HG02973 (cell line): ENCODE measurements around the gene NDC1.
"Not testable (repeated sequence)": the region's sequence is repeated elsewhere in the genome, so short reads cannot be mapped to it uniquely, and the experiment has no call there.

Source experiments
- ATAC-seq: cut with Tn5 transposase; IDR thresholded peaks from one replicate; pipeline ENCODE4 v1.9.1; 2021; ENCODE audit warnings: moderate library complexity; ENCODE audit not compliant: unreplicated experiment

The NDC1 gene

DNA sequence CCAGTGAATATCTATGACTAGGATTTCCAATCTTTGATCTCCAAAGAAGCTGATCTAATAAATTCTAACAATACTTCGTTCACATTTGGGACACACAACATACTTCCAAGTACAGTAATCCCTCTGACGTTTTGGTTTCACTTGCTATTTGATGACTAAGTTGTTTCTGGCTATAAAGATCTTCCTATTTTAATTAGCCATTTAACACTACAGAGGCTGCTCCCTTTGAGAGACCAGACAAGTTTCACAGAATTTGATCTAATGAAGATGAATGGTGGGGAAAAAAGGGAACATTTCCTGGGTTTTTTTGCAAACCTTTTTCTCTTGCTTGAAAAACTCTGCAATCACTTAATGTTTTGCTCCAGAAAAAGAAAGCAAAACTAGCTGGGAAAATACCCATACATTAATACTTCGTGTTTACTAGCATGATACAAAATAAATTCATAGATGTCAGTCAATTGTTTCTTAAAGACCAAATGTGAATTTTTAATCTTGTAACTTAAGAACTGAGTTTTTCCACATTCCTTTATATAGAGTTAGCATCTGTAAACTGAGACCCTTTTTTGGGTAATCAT lies 71.2 kb downstream of the NDC1 start:
- no peak for ATAC-seq

DNA sequence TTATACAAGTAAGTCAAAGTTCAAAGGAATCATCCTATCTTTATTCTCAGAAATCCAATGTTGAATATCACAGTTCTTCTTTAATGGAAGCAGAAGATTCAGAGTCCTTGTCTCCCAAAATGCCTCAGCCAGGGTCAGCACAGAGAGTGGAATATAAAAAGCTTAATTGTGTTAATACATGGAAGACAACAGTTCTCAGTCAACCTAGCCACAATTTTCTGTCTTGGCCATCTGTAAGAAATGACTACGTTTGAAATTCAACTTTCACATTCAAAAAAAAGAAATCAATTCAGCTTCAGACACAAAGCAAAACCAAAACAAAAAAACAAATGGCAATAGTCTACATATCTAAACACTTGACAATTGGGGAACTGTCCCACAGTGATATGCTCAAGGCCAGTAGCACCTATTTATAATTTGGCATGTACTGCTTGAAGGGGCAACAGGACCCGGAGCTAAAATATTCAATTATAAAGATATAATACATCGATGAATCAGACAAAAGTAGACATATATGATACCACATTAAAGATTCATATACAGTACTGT lies 71.8 kb downstream of the NDC1 start:
- no peak for ATAC-seq

DNA sequence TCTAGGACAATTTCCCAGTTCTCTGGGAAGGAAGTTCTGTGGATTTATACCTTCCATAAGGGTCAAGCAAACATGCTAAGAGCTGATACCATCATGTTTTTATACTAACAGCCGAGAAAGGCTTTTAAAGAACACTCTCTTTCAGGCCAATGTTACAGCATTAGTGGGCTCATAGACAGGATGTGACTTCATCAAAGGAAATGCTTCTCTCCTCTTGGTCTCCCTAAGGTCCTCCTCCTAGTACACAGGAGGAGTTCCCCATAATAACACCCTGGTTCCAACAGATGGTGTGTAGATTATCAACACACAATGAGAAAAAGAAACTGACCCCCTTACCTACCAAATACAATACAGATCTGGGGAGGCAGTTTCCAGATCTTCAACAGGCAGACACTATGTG lies 72.4 kb downstream of the NDC1 start:
- ATAC-seq: no peak

DNA sequence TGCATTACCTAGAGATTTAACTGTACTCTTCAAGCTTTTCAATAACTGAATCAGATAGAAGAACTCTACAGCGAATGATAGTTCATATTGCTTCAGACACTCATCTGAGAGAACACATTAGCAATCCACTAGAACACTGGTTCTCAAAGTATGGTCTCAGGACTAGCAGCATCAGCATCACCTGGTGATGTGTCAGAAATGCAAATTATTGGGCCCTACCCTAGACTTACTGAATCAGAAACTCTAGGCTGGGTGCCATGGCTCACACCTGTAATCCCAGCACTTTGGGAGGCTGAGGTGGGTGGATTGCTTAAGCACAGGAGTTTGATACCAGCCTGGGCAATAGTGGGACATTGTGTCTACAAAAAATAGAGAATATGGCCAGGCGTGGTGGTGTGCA lies 74.2 kb downstream of the NDC1 start:
- no peak for ATAC-seq

DNA sequence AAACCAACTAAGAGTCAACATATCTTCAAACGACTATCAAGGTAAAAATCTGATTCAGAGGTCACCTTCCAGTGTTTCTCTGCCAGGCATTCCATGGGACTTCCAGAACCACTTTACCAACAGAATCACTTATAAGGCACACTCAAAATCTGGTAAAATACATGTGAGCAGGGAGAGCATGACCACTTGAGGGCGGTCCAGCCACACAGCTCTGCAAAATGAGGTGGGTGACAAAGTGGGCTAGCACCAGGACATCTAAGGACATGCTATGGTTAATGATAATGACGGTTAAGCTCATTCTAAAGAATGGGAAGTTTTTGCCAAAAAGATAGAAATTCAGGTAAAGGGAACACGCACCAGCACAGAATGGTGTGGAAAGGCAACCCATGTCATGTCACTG lies 74.6 kb downstream of the NDC1 start:
- no peak for ATAC-seq

DNA sequence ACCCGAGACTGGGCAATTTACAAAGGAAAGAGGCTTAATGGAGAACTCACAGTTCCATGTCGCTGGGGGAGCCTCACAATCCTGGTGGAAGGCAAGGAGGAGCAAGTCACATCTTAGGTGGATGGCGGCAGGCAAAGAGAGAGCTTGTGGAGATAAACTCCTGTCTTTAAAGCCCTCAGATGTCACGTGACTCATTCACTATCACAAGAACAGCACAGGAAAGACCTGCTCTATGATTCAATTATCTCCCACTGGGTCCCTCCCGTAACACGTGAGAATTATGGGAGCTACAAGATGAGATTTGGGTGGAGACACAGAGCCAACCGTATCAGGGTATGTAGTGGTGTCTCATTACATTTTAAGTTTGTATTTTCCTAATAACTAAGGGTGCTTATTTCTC lies 77.6 kb downstream of the NDC1 start:
- ATAC-seq: not testable (repeated sequence)

DNA sequence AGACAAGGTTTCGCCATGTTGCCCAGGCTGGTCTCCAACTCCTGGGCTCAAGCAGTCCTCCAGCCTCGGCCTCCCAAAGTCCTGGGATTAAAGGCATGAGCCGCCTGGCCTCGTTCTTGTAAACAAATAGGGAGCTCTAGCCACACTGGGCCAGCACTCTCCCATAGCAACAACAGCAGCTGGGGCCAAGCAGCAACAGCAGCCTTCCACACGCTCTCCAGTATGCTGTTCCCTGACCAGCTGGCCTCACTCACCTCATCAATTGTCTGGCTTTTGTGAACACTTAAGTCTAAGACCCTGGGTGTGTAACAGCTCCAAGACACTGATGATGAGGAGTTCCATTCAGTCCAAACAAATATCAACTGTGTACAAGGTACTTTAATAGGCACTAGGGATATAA lies 82.2 kb downstream of the NDC1 start:
- no peak for ATAC-seq

DNA sequence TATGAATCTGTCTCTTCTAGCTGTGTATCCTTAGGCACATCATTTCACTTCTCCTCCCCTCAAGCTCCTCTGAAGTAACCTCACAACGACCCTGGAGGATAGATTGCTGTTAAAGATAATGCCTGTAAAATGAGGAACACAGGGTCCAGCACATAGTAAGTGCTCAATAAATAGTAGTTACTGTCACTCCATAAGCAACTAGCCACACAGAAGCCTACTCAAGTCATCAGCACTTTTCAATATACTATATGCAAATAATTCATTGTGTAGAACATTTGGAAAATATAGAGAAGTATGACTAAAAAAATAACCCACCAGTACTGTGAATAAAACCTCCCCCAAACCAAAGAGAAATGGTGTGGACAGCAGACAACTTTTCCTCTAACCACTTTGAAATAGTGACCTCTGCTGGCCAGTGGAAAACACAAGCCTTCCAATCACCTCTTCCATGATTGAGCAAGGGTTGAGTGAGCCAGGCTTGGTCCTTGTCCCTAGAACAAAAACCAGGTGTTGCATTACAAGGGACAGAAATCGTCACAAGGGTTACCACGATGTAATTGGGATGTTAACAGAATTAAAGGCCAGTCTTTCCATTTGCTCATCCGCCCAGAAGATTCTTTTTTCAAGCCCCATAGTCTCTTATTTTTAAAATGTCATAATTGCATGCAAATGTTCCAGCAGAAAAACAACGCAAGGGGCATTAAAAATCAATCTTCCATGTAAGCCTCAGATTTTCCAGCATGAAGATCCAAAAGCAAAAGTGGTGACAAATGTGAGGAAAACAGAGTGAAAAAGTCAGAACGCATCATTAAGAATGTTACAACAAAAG lies 83.4 kb downstream of the NDC1 start:
- no peak for ATAC-seq

DNA sequence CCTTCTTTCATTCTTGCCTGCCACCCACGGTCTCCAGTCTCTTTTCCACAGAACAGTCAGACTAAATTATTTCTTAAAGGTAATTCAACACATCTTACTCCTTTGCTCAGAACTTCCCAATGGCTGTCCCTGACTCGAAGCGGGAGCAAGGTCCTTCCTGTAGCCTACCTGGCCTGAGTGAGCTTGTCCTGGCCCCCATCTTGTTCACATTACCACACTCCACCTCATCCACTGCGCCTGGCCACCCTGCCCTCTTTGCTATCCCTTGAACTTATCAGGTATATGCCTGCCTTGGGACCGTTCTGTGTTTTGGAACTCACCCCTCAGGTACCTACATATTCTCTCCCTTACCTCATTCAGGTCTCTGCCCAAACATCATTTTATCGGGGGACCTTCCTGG lies 85.8 kb downstream of the NDC1 start:
- ATAC-seq: no peak

DNA sequence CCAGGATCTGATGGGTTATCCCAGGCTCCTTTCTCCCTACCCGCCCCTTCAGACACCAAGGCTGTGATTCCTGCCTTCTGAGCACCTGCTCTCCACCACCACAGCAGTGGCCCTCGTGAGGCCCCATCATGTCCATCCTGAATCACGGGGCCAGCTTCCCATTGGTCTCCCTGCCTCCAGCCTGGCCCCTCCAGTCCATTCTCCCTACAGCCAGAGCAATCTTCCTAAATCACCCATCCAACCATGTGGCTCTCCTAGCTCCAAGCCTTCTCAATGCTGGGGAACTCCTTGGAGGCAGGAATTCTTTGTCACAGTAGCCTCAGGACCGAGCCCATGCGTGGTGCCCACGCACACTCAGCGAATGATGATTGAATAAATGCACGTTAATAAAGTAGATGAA lies 90.3 kb downstream of the NDC1 start:
- no peak for ATAC-seq

DNA sequence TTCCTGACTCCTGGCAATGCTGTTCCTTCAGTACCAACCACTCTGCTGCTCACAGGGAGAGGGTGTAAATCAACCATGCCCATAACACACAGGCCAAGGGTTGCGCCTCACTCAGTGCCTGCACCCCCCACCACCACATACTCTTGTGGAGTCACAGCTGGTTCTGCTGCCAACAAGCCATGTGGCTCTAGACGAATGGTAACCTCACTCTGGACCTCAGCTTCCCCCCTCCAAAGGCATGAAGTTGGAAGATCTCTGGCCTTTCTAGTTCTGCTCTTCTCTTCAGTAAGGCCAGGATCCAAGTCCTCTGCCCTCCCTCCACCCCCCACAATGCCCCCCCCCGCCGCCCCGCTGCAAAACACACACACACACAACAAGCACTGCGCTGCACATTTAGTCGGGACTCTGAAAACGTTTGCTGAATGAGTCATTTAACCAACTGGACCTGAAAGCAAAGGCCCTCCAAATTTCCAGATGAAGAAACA lies 97.4 kb downstream of the NDC1 start:
- no peak for ATAC-seq

DNA sequence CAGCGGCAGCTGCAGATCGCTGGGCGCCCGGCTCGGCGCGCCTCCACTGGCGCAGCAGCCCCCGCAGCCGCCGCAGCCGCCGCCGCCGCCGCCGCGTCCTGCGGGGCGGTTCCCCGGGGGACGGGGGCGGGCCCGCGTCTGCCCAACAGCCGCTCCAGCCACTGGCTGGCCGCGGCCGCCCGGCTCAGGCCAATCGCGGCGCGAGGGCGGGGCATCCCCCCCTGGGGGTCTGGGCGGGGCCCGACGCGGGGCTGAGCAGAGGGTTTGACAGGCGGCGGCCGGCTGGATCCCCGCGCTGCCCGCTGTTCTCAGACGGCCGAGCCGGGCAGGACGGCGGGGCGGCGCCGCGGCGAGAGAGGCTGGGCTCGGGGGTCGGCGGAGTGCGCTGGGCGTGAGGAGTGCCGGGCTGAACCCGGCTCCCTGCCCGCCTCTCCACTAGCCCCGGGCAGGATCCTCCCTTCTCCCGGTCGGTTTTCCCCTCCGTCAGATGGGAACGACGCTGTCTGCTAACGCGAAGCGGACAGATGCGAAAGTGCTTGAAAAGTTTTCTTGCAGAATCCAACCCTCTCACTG lies 98.9 kb downstream of the NDC1 start, which contains the start of gene GLIS1:
GLIS1 (minus strand) TSS at position 56 of the 573 bp plus-strand sequence. CDS start 1,100 bp downstream, outside the sequence.
- ATAC-seq: peak; percentile 89

DNA sequence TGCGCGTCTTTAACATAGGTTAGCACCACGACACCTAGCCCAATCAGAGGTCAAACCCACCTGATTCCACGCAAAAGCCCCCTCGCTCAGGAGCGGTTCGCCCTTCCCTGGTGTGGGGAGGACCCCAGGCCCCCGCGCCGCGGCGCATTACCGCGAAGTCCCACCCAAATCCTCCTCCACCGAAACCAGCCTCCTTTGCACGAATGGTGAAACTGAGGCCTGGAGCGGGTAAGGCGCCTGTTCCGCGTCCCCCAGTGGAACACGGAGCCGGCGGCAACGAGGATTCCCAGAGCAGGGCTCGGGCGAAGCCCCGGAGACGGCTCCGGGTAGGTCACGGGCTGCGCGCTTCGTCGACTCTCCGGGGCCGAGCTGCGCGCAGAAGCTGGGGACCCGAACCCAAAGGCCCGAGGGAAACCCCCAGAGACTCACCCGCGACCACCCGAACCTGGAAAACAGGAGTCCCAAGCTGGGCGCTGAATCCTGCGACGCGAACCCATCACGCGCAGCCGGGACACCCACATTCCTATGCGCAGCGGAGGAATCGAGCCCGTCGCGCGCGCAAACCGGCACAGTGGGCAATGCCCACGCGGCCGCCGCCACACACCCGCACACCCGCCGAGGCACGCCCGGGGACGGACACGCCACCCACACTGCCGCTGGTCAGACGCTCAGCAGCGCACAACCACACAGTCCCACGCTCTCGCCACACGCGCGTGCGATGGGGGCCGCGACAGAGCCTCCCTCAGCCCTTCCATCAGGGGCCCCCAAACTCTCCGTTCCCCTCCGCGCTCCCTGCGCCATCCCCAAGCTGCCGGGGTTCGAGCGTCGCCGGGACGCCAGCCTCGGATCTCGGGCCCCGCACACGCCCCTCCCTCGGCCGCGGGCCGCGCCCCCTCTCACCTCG lies 99.6 kb downstream of the NDC1 start:
- peak; percentile 30 for ATAC-seq

DNA sequence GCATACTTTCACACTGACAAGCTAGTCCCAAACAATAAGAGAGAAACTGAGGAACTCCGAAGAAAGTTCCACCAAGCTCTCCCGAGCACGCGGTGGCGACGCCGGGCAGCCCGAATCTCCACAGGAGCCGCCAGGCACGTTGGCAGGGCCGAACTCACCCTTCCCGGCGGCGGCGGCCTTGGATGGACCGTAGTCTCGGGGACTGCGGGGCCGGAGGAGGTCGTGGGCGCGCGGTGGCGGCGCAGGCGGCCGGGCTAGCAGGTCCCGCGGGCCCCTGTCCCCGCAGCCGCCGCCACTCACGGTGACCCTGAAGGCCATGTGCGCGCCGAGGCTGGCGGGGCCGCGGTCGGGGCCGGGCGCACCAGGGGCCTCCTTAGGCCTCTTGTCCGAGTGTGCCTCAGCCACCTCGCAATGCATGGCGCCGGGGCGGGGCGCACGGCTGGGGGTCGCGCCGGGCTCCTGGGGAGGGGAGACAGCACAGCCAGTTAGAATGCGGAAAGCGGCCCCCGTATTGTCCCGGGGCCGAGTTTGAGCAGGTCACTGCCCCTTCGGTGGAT lies 100.4 kb downstream of the NDC1 start:
- ATAC-seq: no peak

DNA sequence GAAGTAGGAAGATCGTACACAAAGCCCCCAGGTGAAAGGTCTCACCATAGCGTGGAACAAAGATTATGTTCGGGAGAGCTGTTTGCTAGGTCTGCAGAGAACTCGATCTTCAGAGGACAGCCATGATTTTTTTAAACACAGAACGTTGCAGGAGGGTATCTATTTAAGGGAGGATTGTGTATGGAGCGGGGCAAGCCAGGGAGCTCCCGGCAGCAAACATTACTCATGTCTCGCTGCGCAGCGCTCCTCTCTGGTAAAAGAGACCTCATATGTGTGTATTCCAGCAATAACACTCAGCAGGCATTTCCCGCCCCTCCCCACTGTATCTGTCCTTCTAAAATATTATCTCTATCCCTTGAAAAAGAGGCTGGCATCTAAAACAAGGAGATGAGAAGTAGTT lies 101.8 kb downstream of the NDC1 start:
- no peak for ATAC-seq

DNA sequence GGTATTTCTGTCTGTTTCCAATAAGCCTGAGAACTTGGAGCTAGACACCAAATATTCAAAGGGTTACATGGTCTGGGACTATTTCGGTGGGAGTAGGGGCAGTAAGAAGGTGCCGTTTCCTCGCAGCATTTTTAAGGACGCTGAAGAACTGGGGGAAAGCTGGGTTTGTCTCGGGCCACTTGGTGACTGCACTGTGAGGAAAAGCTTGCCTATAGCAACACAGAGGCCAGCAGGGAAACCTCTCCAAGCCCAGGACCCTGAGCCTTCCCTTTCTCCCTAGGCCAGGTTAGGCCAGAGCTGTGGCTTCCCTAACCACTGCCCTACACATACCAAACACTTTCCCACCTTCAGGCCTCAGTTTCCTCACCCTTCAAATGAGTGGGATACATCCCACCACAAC lies 102.4 kb downstream of the NDC1 start:
- ATAC-seq: no peak

DNA sequence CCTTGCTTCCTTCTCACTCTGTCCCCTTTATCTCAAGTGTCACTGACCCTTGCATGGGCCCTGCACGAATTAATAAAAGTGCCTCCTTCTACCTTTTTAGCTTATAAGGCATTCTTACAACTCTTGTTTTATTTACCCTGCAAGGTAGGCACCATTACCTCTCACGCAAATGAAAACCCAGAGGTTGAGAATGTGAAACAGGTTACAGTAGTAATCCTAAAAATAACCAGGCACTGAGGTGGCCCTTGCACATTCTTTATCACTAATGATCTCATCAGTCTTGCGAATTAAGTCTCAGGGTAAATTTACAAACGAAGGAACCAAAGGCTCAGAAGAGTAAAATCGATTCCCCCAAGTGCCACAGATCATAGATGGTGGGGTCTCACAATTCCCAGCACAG lies 102.8 kb downstream of the NDC1 start:
- no peak for ATAC-seq

DNA sequence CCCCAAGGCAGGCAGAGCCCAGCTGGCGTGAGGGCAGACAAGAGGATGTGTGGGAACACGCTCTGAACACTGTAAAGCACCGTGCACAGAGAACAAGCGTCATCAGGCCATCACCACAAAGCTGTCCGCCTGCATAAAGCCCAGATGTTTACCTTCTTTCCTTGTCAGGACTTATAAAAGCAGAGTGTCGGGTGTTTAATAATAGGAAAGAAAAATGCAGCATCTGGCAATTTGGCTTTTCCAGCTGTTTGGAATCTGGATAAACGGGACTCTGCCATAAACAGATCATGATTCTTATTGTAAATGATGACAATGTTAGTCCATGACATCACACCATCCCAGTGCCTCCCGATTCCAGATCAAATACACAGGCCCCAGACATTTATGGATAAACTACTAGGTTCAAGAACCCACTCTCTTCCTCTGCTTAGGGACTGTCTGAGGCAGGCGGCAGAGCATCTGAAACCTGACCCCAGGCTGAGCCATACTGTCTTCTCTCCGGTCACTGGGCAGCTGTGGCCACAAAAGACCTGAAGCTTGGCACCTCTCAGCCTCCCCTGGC lies 103.4 kb downstream of the NDC1 start:
- ATAC-seq: no peak

DNA sequence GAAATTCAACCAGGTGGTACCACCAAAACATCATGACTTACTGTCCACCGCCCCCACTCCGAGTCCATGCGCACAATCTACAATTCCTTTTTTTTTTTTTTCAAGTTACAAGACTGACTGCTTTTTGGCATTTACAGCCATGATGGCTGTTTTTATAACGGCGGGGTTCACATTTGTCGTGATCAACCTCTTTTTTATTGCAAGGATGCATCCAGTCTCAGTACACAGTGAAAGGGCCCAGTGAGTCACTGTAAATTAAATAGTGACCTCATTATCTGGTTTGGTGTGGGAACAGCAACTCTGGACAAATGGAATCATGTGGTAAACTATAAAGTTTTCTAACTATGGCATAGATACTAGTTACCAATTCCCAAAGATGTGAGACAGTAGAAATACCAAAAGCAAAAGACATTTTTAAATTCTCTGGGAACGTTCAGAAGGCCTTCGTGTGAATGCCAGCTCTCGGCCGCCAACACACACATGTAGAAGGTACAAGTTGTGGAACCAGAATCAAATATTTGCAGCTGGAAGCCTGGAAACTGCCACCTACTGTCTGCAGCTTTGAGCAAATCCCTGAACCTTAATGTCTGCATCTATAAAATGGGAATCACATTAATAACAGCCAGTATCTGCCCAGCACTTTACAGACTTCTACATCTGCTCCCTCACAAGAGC lies 104.0 kb downstream of the NDC1 start:
- no peak for ATAC-seq
